NCI-H1436 treated with DMSO at 0.1 percent for 48 hours (cell line): ENCODE results near the gene UBAP1.
A peak's percentile ranks its signal among the peaks of the same experiment; 100 is the strongest.
"Not testable (repeated sequence)": the region's sequence is repeated elsewhere in the genome, so short reads cannot be mapped to it uniquely, and the experiment has no call there.

Source experiments
- DNase-seq: peaks from one replicate; lab custom pipeline; 2025; lab: John Stamatoyannopoulos, UW

Gene UBAP1

DNA sequence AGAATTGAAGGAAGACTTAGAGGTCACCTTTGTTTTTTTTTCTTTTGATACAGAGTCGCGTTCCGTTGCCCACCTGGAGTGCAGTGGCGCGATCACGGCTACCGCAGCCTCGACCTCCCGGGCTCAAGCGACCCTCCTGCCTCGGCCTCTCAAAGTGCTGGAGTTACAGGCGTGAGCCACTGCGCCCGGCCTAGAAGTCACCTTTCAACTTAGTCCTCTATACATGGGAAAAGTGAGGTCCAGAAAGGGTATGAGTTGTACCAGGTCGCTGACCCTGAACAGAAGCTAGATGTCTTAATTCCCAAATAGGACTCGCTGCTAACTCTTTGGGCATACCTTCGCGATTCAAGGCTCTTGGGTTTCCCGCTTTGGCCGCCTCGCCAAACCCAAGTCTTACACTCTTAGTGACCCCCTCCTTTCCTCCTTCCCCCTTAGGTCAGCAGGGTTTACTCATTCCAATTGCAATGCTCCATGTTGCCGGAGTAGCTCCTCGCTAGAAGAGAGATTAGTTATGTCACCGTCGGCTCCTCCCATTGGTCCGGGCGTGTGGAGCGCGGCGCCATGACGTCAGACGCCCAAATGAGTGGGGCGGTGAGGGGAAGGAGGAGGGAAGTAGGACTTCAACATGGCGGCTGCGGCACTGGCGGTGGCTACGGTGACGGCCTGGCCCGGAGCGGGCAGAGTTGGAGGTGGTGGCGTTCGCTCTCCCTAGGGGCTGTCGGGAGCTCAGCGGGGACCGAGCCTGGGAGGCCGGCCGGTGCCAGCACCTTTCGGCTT is at the start of gene UBAP1:
Gene UBAP1 (plus strand): TSS at position 608 of the 777 bp plus-strand sequence. CDS start 41,872 bp downstream, outside the sequence.
- DNase-seq, result peak; percentile 86

DNA sequence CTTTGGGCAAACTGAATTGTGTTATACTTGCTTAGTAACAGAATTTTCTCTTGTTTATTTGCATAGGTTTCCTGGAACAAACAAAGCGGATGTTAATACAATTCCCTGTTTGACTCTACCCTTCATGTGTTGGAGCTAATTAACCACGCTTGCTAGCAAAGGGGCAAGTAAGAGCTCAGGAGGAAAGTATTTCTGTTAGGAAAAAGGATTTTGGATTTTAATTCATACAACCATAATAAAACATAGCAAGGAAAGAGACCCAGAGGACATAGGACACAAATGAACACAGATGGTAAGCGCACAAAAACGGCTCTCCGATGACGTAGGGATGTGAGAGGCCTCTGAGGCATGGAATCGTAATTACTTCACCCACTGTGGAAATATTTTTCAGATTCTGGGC is 47.3 kb upstream of the UBAP1 start:
- no peak for DNase-seq

DNA sequence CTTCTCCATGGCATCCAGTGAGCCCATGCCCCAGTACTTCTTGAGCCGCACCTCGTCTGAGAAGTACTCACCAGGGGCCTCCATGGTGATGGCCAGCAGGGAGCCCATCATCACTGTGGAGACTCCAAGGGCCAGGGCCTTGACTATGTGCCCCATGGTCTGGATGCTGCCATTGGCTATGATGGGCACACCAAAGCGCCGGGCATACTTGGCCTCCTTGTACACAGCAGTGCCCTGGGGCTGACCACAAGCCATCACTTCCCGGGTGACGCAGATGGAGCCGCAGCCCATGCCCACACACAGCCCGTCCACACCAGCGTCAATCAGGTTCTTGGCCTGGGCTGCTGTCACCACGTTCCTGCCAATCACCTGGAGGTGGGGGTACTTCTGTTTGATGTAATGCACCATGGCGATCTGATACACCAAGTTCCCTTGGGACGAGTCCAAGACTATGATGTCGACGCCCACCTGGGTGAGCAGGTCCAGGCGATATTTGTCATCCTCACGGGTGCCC is 45.4 kb upstream of the UBAP1 start:
- DNase-seq, result no peak

GRCh38 chr9:34134521-34134920 is 44.3 kb upstream of the UBAP1 start:
- no peak for DNase-seq

GRCh38 chr9:34138644-34139043 is 40.2 kb upstream of the UBAP1 start:
- DNase-seq, result not testable (repeated sequence)

GRCh38 chr9:34139477-34140146 is 39.2 kb upstream of the UBAP1 start:
- DNase-seq, result no peak

DNA sequence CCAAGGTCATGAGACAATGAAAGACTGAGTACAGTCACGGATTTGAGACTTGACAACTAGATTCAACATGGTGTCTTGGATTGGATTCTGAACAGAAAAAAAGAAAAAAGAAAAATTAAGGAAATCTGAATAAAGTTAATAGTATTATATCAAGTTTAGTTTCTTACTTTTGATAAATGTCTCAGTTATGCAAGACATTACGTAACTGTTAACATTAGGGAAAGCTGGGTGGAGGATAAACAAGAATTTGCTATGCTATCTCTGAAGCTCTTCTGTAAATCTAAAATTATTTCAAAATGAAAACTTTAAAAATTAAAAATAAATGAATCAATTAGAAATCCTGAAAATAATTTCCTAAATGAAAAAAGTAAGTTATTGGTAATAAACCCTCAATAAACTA is 38.0 kb upstream of the UBAP1 start:
- no peak for DNase-seq

DNA sequence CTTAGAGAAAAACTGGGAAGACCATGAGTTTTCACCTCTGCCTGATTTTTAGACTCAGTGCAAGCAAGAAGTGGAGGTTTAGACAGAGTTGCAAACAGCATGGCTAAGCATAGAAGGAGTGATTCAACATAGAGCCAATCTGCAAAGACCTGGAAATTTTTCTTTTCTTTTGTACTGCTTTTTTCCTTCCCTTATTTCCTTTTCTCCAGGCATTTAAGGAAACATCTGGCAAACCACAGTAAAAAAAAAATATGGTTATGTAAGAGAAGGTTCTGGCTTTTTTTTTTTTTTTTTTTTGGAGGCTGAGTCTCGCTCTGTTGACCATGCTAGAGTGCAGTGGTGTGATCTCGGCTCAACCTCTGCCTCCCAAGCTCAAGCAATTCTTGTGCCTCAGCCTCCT is 35.7 kb upstream of the UBAP1 start:
- no peak for DNase-seq

GRCh38 chr9:34145165-34145564 is 33.7 kb upstream of the UBAP1 start:
- DNase-seq, result no peak

DNA sequence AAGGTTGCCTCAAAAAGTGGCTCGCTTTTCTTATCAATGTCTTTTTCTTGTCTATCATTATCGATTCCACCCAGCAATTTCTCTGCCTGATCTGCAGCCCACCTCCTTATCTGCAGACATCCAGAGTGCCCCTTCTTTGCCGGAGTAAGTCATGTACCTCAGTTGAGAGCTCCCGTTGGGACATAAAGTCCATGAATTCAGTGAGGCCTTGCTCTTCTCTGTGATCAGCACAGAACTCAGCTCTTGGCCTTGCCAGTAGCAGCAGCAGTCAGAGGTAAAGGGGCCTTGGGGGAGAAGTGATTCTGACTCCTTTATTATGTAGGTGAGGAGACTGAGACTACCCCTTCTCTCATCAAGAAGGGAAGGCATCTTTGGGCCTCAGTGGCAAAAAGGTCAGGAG is 27.4 kb upstream of the UBAP1 start:
- no peak for DNase-seq

GRCh38 chr9:34154057-34154456 is 24.8 kb upstream of the UBAP1 start:
- DNase-seq, result no peak

DNA sequence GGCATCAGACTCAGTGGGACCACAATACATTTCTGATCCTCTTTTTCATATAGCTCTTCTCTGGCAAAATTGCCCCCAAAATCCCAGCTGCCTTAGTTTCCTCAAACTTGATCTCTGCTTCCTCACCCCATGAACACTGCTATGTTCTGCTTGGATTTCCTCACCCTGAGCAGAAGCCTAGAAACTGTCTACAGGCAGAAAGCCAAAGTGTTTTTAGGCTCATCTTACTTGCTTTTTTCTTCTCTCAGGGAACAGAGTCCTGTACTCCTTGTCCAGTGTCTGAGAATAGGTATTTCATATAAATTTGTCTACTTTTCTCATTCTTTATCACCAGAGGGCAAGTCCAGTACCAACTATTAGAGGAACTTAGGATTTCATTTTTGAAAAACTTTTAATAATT is 21.5 kb upstream of the UBAP1 start:
- no peak for DNase-seq

DNA sequence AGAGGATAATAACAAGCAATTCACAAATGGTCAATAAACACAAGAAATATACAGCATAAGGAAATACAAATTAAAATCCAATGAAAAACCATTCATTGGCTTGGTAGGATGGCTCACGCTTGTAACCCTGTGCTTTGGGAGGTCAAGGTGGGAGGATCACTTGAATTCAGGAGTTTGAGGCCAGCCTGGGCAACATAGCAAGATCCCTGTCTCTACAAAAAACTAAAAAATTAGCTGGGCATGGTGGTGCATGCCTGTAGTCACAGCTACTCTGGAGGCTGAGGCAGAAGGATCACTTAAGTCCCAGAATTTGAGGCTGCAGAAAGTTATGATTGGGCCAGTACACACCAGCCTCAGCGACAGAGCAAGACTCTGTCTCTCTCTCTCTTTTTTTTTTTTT is 20.9 kb upstream of the UBAP1 start:
- no peak for DNase-seq

DNA sequence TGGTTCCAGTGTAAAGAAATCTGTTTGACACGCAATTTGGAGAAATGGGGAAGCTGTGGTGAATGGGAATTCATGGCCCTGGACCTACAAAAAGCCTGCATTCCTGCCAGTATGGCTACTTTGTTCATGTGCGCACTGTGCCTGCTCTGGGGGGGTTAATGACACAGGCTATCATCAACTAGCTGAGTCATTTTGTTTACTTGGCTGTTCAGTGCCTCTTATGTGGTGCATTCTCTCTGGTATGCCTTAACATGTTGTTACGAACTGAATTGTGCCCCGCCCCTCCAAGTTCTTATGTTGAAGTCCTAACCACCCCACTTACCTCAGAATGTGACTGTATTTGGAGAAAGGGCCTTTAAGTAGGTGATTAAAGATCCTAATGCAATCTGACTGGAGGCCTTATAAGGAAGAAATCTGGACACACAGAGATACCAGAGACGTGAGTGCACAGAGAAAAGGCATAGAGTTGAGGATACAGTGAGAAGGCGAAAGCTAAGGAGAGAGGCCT is 20.4 kb upstream of the UBAP1 start:
- peak; percentile 29 for DNase-seq

- DNase-seq, result no peak
These were observed 15.4 kb upstream of the UBAP1 start for GRCh38 chr9:34163434-34163833.

DNA sequence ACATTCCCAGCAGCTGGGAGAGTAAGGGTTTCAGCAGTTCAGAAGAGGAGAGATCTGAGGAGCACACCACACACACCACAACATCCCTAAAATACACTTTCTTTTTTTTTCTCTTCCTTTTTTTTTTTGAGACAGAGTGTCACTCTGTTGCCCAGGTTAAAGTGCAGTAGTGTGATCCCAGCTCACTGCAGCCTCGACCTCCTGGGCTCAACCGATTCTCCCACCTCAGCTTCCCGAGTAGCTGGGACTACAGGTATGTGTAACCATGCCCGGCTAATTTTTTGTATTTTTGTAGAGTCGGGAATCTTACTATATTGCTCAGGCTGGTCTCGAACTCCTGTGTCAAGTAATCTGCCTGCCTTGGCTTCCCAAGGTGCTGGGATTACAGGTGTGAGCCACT is 9.7 kb upstream of the UBAP1 start:
- DNase-seq, result no peak

DNA sequence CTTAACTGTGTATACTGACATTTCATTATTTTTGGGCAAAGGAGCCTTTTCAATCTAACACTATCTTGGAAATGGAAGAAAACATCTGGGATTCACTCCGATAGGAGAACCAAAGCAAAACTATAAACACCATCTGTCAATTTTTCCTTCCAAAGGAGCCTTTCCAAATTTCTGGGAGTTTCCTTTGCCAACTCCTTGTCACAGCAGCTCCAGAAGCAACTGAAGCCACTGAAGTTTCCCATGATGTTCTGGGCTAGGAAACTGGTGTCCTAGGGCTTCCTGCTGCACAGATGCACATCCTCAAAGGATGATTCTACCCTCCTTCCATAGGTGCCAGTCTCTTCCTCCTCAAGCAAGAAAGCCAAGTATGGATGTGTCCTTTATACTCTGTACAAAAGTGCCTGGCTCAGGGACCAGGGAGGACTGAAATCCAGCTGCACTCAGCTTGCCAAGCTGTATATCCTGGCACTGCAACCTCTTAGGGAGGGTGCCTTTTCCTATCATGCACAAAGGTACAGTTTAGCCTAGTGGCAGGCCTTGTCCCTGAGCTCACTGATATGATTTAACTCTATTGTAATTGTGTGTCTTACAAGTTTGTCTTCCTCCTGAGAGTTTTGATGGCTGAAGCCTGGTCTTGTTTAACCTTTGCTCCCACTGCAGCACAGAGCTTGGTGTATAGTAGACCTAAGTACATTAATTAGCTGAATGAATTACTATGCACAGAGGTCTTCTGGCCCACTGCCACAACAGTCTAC is 8.4 kb upstream of the UBAP1 start:
- no peak for DNase-seq

- no peak for DNase-seq
These were observed 6.9 kb upstream of the UBAP1 start for GRCh38 chr9:34171753-34172535.

GRCh38 chr9:34176089-34176488 is 2.8 kb upstream of the UBAP1 start:
- DNase-seq, result no peak

GRCh38 chr9:34177593-34178435 is 1.0 kb upstream of the UBAP1 start:
- no peak for DNase-seq
